GM12878 (cell line): ENCODE measurements around the gene CDON. TPM values are rescaled to one million over a fixed set of nuclear protein-coding genes. Genes with fewer than 3 reads are reported as not detected.

Experiments used
- ATAC-seq: fragments of 200-7000 bp; cut with Tn5 transposase; 3 replicates; pipeline ENCODE4 v1.9.1; 2020; ENCODE audit warnings: mild to moderate bottlenecking, moderate library complexity
- BruUV-seq: library from RNA; stranded (reverse); fragments of 400-500 nt; replicated peaks from 2 replicates; lab custom pipeline; 2021; lab: Mats Ljungman, UMichigan
- CTCF ChIA-PET: fragments of 300-600 bp; sonication (Branson Sonifier 250); formaldehyde crosslinking; extraction: SDS; loops from one replicate; lab custom pipeline; 2021; ENCODE audit warnings: inconsistent platforms; lab: Yijun Ruan, JAX
- POLR2A ChIA-PET: fragments of 350-600 bp; formaldehyde crosslinking; extraction: SDS; loops from one replicate; lab custom pipeline; 2021; ENCODE audit warnings: inconsistent platforms; lab: Charles Lee
- RAD21 ChIA-PET: fragments of 300-600 bp; sonication (Branson Sonifier 250); formaldehyde crosslinking; loops from one replicate; lab custom pipeline; 2023; ENCODE audit warnings: antibody characterized with exemption; ENCODE audit not compliant: unreplicated experiment; lab: Charles Lee
- SMC1A ChIA-PET: fragments of 300-600 bp; sonication (Branson Sonifier 250); formaldehyde crosslinking; loops from one replicate; lab custom pipeline; 2023; ENCODE audit not compliant: unreplicated experiment, uncharacterized antibody; lab: Charles Lee
- DNase-seq: peaks from one replicate; pipeline ENCODE4 v3.0.0-alpha.2; 2011; ENCODE audit warnings: low read depth, low spot score
- FAIRE-seq: peaks from 3 replicates; lab custom pipeline; 2011; peaks lifted over from hg19 to GRCh38; lab: Jason Lieb, UNC
- H2AFZ ChIP-seq: 2 replicates; pipeline ENCODE4 v1.6.0; 2011; ENCODE audit warnings: low read depth, low read length, control low read depth; ENCODE audit not compliant: control insufficient read depth
- H3K27ac ChIP-seq: 2 replicates; pipeline ENCODE4 v1.5.1; 2011; ENCODE audit warnings: control low read depth; ENCODE audit not compliant: control insufficient read depth, insufficient read depth
- H3K27me3 ChIP-seq, 2 experiments: replicated peaks in 1 of 2; 2 replicates each; pipeline versions ENCODE4 v1.6.0 to v1.6.1; 2011; ENCODE audit warnings: low read length in 1 of 2; ENCODE audit not compliant: control insufficient read depth in 2 of 2, insufficient read depth in 2 of 2
- H3K36me3 ChIP-seq, 2 experiments: 2 replicates each; pipeline ENCODE4 v1.5.1; 2011; ENCODE audit warnings: low read length in 1 of 2; ENCODE audit not compliant: control insufficient read depth in 2 of 2, insufficient read depth in 2 of 2
- H3K4me1 ChIP-seq: 2 replicates; pipeline ENCODE4 v1.6.1; 2011; ENCODE audit warnings: mild to moderate bottlenecking, low read length, moderate library complexity, mixed read lengths; ENCODE audit not compliant: control insufficient read depth, insufficient read depth
- H3K4me2 ChIP-seq: 2 replicates; pipeline ENCODE4 v1.6.0; 2011; ENCODE audit warnings: control low read depth; ENCODE audit not compliant: control insufficient read depth, insufficient read depth
- H3K4me3 ChIP-seq: fragments of 200-600 bp; sonication (generic); 2 replicates; pipeline ENCODE4 v1.5.1; 2016
- H3K79me2 ChIP-seq: 2 replicates; pipeline ENCODE4 v1.6.0; 2011; ENCODE audit warnings: low read length; ENCODE audit not compliant: control insufficient read depth, insufficient read depth
- H3K9ac ChIP-seq: 2 replicates; pipeline ENCODE4 v1.8.0; 2011; ENCODE audit warnings: low read length, control low read depth, mixed read lengths; ENCODE audit not compliant: control insufficient read depth, insufficient read depth
- H3K9me3 ChIP-seq: replicated peaks from 3 replicates; pipeline ENCODE4 v1.5.1; 2011; ENCODE audit warnings: mild to moderate bottlenecking, low read length; ENCODE audit not compliant: control insufficient read depth, insufficient read depth
- H4K20me1 ChIP-seq: 2 replicates; pipeline ENCODE4 v1.6.0; 2011; ENCODE audit not compliant: control insufficient read depth, insufficient read depth
- CBFB ChIP-seq: IDR thresholded peaks from 2 replicates; pipeline ENCODE4 v1.6.1; 2016; ENCODE audit warnings: antibody characterized with exemption, low read depth
- EGR1 ChIP-seq, 2 experiments: IDR thresholded peaks; 1 replicate in 1 of 2; 2 replicates in 1 of 2; pipeline ENCODE4 v1.6.1; 2011 to 2012; ENCODE audit warnings: low read depth in 2 of 2, low read length in 2 of 2, borderline replicate concordance in 1 of 2, mild to moderate bottlenecking in 1 of 2, moderate library complexity in 1 of 2
- HDAC6 ChIP-seq: fragments of 200-600 bp; sonication (generic); IDR thresholded peaks from one replicate; pipeline ENCODE4 v1.8.0; 2017; ENCODE audit warnings: antibody characterized with exemption; ENCODE audit not compliant: unreplicated experiment
- KLF5 ChIP-seq: fragments of 450-650 bp; IDR thresholded peaks from 2 replicates; pipeline ENCODE4 v1.6.1; 2014; ENCODE audit warnings: mild to moderate bottlenecking; ENCODE audit not compliant: partially characterized antibody
- NFIC ChIP-seq: IDR thresholded peaks from 2 replicates; pipeline ENCODE4 v1.6.1; 2012; ENCODE audit warnings: low read depth, mild to moderate bottlenecking, inconsistent platforms, low read length, moderate library complexity
- NR2C2 ChIP-seq: IDR thresholded peaks from 2 replicates; pipeline ENCODE4 v1.6.1; 2011; ENCODE audit warnings: borderline replicate concordance, low read depth; ENCODE audit not compliant: control insufficient read depth, insufficient read length
- PAX8 ChIP-seq: fragments of 450-650 bp; IDR thresholded peaks from 2 replicates; pipeline ENCODE4 v1.6.1; 2017; ENCODE audit warnings: mild to moderate bottlenecking, moderate library complexity
- ZNF622 ChIP-seq: fragments of 450-650 bp; IDR thresholded peaks from 2 replicates; pipeline ENCODE4 v1.6.1; 2017; ENCODE audit warnings: mild to moderate bottlenecking, inconsistent platforms
- WGBS: methylation state at CpG from one replicate; pipeline ENCODE4 v1.1.6; 2016; ENCODE audit warnings: low lambda C conversion rate; ENCODE audit not compliant: insufficient replicate concordance, insufficient coverage; ENCODE audit errors: missing lambda C conversion rate; 5-methylcytosine and 5-hydroxymethylcytosine counted together
- in situ Hi-C: fragments of 300-500 bp; cut with MboI; formaldehyde crosslinking; loops from 9 replicates; pipeline ENCODE4 v1.14.3; 2018; ENCODE audit warnings: mixed read lengths
- intact Hi-C: fragments of 100-400 bp; cut with micrococcal nuclease; formaldehyde crosslinking; loops from one replicate; pipeline ENCODE4 v1.14.2; 2022; ENCODE audit not compliant: unreplicated experiment
- polyA plus RNA-seq, 11 experiments: library from polyadenylated mRNA; depleted of rRNA in 4 of 11; unstranded in 6 of 11; stranded (reverse) in 5 of 11; fragments of >200 nt; fragmentation: Nextera tagmentation in 4 of 11; fragmentation: Illumina TruSeq in 1 of 11; extraction: Ambion mirVana in 4 of 11; extraction: Trizol in 1 of 11; gene quantifications; 1 replicate in 1 of 11; 2 replicates in 10 of 11; pipeline versions ENCODE4 v1.2.1 to v1.2.3, GENCODE V29; 2011 to 2016; ENCODE audit warnings: inconsistent platforms in 2 of 11, missing spikeins in 2 of 11, low read depth in 1 of 11
- total RNA-seq, 4 experiments: library from RNA; depleted of rRNA in 3 of 4; stranded (reverse); fragments of >200 nt in 3 of 4; fragmentation: Illumina TruSeq in 1 of 4; extraction: Trizol in 1 of 4; gene quantifications; 2 replicates each; pipeline versions ENCODE4 v1.2.1 to v1.2.3, GENCODE V29; 2013 to 2021
- TF ChIP-seq, protein P1 (sequence below): fragments of 450-650 bp; IDR thresholded peaks from 2 replicates; pipeline ENCODE4 v1.6.1; 2016; ENCODE audit warnings: mild to moderate bottlenecking

Gene CDON
- total and polyA plus RNA-seq, 10 of the 15 experiments (the other 5 are each of a cell fraction or from before 2014, with no cell fraction given) = 0.07 to 4.2 (median 0.36) TPM

DNA sequence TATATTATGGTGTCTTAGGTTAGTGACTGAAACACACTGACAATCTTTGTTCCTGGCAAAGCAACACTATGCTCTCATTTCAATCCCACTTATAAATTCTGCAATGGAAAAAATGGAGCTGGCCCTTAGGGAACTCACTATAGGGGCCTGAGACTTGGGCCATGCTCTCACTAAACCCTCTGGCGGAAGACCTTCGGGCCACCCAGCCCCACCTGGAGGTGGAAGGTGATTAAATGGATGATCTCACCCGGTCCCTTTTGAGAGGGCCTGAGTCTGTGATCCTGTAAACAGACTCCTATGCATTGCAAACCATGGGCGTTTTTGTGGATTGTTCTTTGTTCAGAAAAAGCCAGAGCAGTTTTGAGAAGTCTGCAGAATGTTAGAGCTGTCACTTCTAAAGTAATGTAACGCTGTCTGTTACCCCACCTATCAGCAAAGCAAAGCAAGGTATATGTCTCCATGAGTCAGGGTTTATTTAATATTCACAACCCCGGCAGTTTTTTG is 17.0 kb upstream of the CDON start:
- Histone ChIP-seq H3K27me3 (no peaks in the 10 kb centered on the region; a peak in 1 of 4 replicates), H3K9ac (no peak overlapping the region), H3K79me2 (no peaks in the 10 kb centered on the region), H3K9me3 (no peaks in the 10 kb centered on the region), H3K4me1 (peaks cover 10% of the 10 kb centered on the region), H3K4me3 (no peak overlapping the region), H3K4me2 (no peak overlapping the region), H3K27ac (no peak overlapping the region), H3K36me3 (no peaks in the 10 kb centered on the region), H2AFZ (no peak overlapping the region), H4K20me1 (no peaks in the 10 kb centered on the region)
- BruUV-seq = no TSS peak
- ChIA-PET POLR2A (interaction anchor here (1.0 kb wide), 1 partner anchor 24 kb away, joined by 3 read pairs; no protein-coding TSS in a partner anchor), CTCF (interaction anchor here (0.7 to 1.2 kb wide), 3 partner anchors 10 to 379 kb away, joined by 3 read pairs; no protein-coding TSS in a partner anchor), SMC1A (interaction anchor here (1.3 kb wide), 1 partner anchor 13 kb away, joined by 3 read pairs; no protein-coding TSS in a partner anchor), RAD21 (no interaction called here)
- DNase-seq (no peak), FAIRE-seq (no peak), ATAC-seq (no peak)
- 42% methylated on average over 6 of the region's 6 CpGs for WGBS
- no peak for TF ChIP-seq NR2C2
- TF ChIP-seq PAX8 = no peak
- TF ChIP-seq KLF5 = no peak
- TF ChIP-seq EGR1 (IDR thresholded peaks at IDR 0.05; ENCODE audit: borderline replicate concordance in 1 of 2, low read depth in 2 of 2, low read length in 2 of 2) = no peak
- TF ChIP-seq NFIC = no peak
- TF ChIP-seq ZNF622 = no peak
- TF ChIP-seq, protein P1, sequence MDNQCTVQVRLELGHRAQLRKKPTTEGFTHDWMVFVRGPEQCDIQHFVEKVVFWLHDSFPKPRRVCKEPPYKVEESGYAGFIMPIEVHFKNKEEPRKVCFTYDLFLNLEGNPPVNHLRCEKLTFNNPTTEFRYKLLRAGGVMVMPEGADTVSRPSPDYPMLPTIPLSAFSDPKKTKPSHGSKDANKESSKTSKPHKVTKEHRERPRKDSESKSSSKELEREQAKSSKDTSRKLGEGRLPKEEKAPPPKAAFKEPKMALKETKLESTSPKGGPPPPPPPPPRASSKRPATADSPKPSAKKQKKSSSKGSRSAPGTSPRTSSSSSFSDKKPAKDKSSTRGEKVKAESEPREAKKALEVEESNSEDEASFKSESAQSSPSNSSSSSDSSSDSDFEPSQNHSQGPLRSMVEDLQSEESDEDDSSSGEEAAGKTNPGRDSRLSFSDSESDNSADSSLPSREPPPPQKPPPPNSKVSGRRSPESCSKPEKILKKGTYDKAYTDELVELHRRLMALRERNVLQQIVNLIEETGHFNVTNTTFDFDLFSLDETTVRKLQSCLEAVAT = no peak
- TF ChIP-seq HDAC6 = no peak
- TF ChIP-seq CBFB = no peak
- intact Hi-C loops (no loop called here), in situ Hi-C loops (no loop called here)
